ENCODE data around the gene CD33. TPM values are rescaled to one million over a fixed set of nuclear protein-coding genes. Genes with fewer than 3 reads are reported as not detected.

Gene CD33
- total RNA-seq, result not detected in 2 replicates

DNA sequence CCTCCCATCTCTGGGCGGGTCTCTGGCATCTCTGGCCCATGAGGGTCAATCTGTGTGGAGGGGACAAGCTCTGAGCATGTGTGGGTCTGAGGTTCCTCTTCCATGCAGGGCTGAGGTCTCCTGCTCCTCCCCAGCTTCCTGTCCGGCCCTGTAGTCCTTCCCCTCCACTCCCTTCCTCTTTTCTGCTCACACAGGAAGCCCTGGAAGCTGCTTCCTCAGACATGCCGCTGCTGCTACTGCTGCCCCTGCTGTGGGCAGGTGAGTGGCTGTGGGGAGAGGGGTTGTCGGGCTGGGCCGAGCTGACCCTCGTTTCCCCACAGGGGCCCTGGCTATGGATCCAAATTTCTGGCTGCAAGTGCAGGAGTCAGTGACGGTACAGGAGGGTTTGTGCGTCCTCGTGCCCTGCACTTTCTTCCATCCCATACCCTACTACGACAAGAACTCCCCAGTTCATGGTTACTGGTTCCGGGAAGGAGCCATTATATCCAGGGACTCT is at the start of gene CD33:
Gene CD33, plus strand, starts transcription at position 183 of the 496 bp plus-strand sequence. Its CDS starts 39 bp downstream, at position 222.

DNA sequence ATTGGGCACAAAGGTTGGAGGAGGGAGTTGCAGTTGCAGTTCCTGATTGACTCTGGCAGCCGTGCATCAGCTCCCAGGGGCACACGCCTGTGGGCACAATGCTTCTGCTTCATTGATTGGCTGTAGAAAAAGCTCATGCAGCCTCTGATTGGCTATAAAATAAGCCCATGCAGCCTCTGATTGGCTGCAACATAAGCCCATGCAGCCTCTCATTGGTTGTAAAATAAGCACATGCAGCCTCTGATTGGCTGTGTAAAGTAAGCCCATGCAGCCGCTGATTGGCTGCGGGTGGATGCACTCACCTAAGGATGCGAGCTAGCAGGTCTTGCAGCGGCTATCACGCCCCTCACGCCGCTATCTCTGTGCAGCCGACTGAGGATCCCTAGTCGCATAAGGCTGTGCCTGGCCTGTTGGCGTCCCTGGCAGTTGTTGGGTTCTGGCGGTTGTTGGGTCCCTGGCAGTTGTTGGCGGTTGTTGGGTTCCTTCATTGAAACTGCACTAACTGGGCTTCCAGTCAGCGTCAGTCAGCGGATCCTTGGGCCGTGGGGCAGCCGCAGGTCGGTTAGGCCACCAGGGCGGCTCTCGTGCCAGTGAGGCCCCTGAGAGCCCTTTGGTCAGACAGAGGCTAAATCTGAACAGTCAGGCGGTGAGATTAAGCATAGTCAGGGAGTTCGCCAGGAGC is 26.0 kb downstream of the CD33 start, which contains the start of gene SIGLECL1:
Gene SIGLECL1, plus strand, starts transcription at position 295 of the 682 bp plus-strand sequence. CDS start 12,993 bp downstream, outside the sequence.

Other genes with a start within 250 kb of the CD33 start
- gene KLK7, start 241.2 kb upstream of the CD33 start, total RNA-seq, result not detected in 2 replicates
- not detected in 2 replicates for gene KLK8, start 223.5 kb upstream of the CD33 start, total RNA-seq
- gene KLK10, start 205.4 kb upstream of the CD33 start, total RNA-seq, result not detected in 2 replicates
- gene KLK11, start 198.5 kb upstream of the CD33 start, total RNA-seq, result not detected in 2 replicates
- not detected in 2 replicates for gene KLK12, start 190.1 kb upstream of the CD33 start, total RNA-seq
- not detected in 2 replicates for gene KLK13, start 160.0 kb upstream of the CD33 start, total RNA-seq
- gene KLK14, start 142.2 kb upstream of the CD33 start, total RNA-seq, result not detected in 2 replicates
- gene CTU1, start 116.7 kb upstream of the CD33 start, total RNA-seq, result 7.0 and 8.4 TPM in 2 replicates
- 0.19 and 0.28 TPM in 2 replicates for gene SIGLEC9, start 100.2 kb upstream of the CD33 start, total RNA-seq
- not detected in 2 replicates for gene SIGLEC7, start 82.8 kb upstream of the CD33 start, total RNA-seq
- not detected in 2 replicates for gene SIGLECL1, start 26.0 kb downstream of the CD33 start, total RNA-seq
- gene IGLON5, start 86.6 kb downstream of the CD33 start, total RNA-seq, result under 0.01 TPM in 1 of 2 replicates, not detected in the other
- 0.38 and 0.85 TPM in 2 replicates for gene VSIG10L, start 117.1 kb downstream of the CD33 start, total RNA-seq
- gene ETFB, start 141.3 kb downstream of the CD33 start, total RNA-seq, result 107 and 182 TPM in 2 replicates
- not detected in 2 replicates for gene CLDND2, start 143.9 kb downstream of the CD33 start, total RNA-seq
- not detected in 2 replicates for gene NKG7, start 147.6 kb downstream of the CD33 start, total RNA-seq
- gene LIM2, start 162.9 kb downstream of the CD33 start, total RNA-seq, result not detected in 2 replicates
- not detected in 2 replicates for gene C19orf84, start 165.5 kb downstream of the CD33 start, total RNA-seq
- not detected in 2 replicates for gene SIGLEC10, start 192.6 kb downstream of the CD33 start, total RNA-seq
- gene SIGLEC8, start 233.4 kb downstream of the CD33 start, total RNA-seq, result not detected in 2 replicates